Fibroblast of the aortic adventitia (primary cell): ENCODE measurements around the gene LUC7L. TPM values are rescaled to one million over a fixed set of nuclear protein-coding genes. Genes with fewer than 3 reads are reported as not detected.
"Not testable (repeated sequence)": the region's sequence is repeated elsewhere in the genome, so short reads cannot be mapped to it uniquely, and the experiment has no call there.

Source experiments
- DNase-seq: peaks from one replicate; pipeline ENCODE4 v3.0.0-alpha.2; 2010; ENCODE audit warnings: low read depth
- H3K4me3 ChIP-seq: 2 replicates; pipeline ENCODE4 v1.5.1; 2011; ENCODE audit warnings: low read depth, mild to moderate bottlenecking, control low read depth, low read length, moderate library complexity
- total RNA-seq: library from RNA; depleted of rRNA; stranded (reverse); fragments of >200 nt; gene quantifications from 2 replicates; pipeline ENCODE4 v1.2.3, GENCODE V29; 2012; ENCODE audit warnings: low replicate concordance
- TF ChIP-seq, protein P1 (sequence below): IDR thresholded peaks from 2 replicates; pipeline ENCODE4 v1.5.1; 2011; ENCODE audit warnings: mild to moderate bottlenecking, low read length, control low read depth, inconsistent platforms; ENCODE audit not compliant: insufficient read depth

LUC7L gene
- total RNA-seq, 1 donor: 37.0 TPM

DNA sequence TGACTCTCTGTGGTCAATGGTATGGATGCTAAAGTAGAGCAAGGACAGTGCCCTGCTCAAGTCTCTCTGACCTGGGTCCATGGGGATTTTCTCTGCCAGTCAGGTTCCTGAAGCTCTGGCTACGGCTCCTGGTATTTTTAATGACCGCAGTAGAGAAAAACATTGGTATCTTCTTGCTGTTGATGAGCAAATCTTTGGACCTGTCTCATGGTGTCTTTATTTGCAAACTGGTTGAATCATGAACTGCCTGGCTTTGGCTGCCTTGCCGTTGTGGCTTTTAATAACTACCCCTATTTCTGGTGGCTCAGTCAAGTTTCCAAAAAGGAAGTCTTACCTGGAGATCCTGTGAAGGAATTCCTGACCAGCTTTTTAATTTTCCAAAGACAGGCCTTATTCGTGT, 14.1 kb upstream of the LUC7L start:
- TF ChIP-seq, protein P1, sequence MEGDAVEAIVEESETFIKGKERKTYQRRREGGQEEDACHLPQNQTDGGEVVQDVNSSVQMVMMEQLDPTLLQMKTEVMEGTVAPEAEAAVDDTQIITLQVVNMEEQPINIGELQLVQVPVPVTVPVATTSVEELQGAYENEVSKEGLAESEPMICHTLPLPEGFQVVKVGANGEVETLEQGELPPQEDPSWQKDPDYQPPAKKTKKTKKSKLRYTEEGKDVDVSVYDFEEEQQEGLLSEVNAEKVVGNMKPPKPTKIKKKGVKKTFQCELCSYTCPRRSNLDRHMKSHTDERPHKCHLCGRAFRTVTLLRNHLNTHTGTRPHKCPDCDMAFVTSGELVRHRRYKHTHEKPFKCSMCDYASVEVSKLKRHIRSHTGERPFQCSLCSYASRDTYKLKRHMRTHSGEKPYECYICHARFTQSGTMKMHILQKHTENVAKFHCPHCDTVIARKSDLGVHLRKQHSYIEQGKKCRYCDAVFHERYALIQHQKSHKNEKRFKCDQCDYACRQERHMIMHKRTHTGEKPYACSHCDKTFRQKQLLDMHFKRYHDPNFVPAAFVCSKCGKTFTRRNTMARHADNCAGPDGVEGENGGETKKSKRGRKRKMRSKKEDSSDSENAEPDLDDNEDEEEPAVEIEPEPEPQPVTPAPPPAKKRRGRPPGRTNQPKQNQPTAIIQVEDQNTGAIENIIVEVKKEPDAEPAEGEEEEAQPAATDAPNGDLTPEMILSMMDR: no peak
- H3K4me3 ChIP-seq: no peak overlapping the region
- DNase-seq: no peak

DNA sequence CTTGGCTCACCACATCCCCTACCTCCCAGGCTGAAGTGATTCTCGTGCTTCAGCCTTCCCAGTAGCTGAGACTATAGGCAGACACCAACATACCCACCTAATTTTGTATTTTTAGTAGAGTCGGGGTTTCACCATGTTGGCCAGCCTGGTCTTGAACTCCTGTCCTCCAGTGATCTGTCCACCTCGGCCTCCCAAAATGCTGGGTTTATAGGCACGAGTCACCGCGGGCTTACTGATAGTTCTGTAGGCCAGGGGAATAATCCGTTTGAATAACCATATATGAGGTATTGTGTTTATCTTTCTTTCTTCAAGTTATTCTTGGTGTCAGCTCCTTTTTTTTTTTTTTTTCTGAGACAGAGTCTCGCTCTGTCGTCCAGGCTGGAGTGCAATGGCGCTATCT, 13.0 kb upstream of the LUC7L start:
- no peak for DNase-seq
- TF ChIP-seq, protein P1: no peak
- H3K4me3 ChIP-seq: no peak overlapping the region

DNA sequence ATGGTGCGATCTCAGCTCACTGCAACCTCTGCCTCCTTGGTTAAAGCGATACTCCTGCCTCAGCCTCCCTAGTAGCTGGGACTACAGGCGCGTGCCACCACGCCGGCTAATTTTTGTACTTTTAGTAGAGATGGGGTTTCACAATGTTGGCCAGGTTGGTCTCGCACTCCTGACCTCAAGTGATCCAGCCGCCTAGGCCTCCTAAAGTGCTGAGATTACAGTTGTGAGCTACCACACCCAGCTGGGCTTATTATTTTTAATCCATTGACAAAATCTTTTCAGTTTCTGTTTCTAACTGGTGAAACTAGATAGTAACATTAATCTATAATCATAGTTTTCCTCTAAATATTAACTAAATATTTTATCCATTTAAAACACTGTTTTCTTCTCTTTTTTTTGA, 11.3 kb upstream of the LUC7L start:
- H3K4me3 ChIP-seq: no peak overlapping the region
- DNase-seq: no peak
- TF ChIP-seq, protein P1: no peak

DNA sequence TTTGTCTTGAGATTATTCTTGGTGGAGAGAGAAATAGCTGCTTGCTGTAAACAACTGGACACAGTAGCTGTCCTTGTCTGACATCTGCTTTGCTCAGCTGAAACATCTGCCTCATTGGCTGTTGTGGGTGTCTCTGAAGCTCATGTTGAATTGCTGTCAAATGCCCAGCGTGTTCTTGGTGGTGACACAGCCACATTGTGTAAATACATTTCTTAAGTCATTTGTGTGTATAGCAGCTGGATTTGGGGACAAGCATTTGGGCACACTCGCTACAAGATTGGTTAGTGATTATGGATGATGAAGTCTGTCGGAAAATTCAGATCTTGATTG, 10.7 kb upstream of the LUC7L start:
- TF ChIP-seq, protein P1: no peak
- no peak overlapping the region for H3K4me3 ChIP-seq
- DNase-seq: no peak

- TF ChIP-seq, protein P1: peak; percentile 53
Observed at GRCh38 chr16:234468-235305, 5.4 kb upstream of the LUC7L start, which contains the start of gene FAM234A. Gene FAM234A (plus strand): TSS chr16:234821. CDS start chr16:254414, 19,593 bp downstream.

GRCh38 chr16:230949-231348, 1.7 kb upstream of the LUC7L start:
- TF ChIP-seq, protein P1: no peak
- DNase-seq: no peak
- no peak overlapping the region for H3K4me3 ChIP-seq

More at GRCh38 chr16:234468-235305, 5.4 kb upstream of the LUC7L start, which contains the start of gene FAM234A:
- DNase-seq: peak; percentile 80
- H3K4me3 ChIP-seq: peak within 1 kb of the TSS; percentile 95

DNA sequence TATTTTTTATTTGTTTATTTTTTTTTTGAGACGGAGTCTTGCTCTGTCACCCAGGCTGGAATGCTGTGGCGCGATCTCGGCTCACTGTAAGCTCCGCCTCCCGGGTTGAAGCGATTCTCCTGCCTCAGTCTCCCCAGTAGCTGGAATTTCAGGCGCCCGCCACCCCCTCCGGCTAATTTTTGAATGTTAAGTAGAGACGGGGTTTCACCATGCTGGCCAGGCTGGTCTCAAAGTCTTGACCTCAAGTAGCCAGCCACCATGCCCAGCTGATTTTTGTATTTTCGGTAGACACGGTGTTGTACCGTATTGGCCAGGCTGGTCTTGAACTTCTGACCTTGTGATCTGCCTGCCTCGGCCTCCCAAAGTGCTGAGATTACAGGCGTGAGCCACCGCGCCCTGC, 1.1 kb upstream of the LUC7L start:
- H3K4me3 ChIP-seq, DNase-seq: not testable (repeated sequence)
